Left forelimb (tissue), 1 donor: ENCODE results near the gene DUSP7.

Experiments
- DNase-seq: peaks from one replicate; pipeline ENCODE4 v3.0.0-alpha.2; 2018; ENCODE audit warnings: low spot score

Gene DUSP7

DNA sequence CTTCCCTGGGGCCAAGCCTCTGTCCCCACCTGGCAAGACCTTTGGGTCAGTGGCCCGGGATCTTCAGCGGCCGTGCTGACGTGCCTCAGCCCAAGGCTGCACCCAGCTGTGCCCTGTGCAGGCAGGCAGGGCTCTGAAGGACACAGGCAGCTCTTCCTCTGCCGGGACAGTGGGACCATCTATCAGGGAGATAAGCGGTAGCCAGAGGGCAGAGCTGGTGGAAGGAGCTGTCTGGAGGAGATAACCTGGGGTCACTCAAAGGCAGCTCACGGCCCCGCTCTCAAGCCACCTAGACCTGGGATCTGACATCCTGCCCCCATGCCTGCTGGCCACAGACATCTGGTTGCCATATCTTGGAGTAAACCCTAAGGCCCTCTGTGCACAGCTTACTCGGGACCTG is 27.3 kb downstream of the DUSP7 start:
- DNase-seq: no peak

DNA sequence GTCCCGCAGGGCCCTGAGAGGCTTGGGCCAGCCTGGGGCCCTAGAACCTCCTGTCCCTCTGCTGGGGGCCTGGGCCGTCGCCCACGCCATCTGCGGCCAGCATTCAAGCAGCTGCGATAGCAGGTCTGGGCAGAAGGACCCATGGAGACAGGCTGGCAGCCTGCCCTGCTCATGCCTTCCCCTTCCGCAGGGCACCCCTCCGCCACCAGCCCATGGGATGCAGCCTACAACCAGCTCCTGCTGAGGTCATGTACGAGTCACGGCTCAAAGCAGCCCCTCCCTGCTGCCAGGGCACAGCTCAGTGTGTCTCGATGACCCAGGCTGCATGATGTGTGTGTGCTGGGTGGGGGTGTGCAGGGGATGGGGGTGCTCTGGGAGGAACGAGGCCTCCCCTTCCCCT is 27.8 kb downstream of the DUSP7 start:
- no peak for DNase-seq

- no peak for DNase-seq
Measured at GRCh38 chr3:52026041-52026440, 30.3 kb downstream of the DUSP7 start.

DNA sequence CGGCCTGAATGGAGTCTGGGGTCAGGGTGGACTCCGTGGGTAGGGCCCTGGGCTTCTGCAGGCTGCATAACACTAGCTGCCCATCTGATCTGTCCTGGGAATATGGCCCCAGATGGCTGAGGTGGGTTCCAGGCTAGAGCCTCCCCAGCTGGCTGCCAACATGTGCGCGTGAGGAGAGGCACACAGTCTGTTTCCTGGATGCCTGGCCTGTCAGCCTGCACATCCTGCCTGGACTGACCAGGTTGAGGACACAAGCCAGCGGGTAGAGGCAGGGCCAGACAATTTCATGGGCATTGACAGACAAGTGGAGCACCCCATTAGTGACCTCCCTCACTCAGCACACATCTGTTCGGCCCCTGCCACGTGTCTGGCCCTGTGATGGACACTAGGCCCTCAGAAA is 30.9 kb downstream of the DUSP7 start:
- DNase-seq: no peak

GRCh38 chr3:52024765-52025452 is 31.5 kb downstream of the DUSP7 start:
- no peak for DNase-seq

DNA sequence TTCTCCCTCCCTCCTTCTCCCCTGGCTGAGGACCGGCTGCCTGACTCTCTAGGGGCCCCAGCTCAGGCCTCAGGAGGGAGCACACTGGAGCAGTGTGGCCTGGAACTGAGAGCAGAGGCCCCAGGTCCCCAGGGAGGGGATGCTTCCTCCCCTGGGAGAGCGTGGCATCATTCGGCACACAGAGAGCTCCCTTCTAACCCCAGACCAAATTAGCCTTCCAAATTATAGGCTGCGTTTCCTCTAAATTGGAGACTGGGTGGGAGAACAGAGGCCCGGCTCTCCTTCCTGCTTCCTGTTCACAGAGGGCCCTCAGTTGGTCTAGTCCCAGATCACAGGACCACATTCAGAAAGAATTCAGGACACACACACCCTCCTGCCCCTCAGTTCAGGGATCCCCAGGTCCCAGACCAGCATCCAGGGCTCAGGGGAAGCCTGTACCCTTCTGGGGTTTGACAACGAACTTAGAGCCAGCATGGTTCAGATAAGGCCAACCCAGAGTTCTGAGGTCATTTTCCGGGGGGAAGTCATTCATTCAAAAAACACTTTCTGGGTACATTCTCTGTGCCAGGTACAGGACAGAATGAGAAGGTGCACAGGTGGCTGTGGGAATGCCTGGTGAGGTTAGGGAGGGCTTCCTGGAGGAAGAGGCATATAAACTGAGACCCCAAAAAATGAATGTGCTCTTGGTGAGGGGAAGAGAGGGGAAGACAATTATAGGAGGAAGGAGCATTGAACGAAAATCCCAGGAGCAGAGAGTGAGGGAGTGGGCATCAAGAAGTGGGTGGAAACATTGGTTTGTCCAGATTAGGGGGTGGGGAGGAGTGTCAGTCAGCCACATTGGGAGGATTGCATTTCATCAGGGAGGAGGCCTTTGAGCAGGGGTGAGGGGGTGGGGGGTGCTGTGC is 32.3 kb downstream of the DUSP7 start:
- DNase-seq: no peak

DNA sequence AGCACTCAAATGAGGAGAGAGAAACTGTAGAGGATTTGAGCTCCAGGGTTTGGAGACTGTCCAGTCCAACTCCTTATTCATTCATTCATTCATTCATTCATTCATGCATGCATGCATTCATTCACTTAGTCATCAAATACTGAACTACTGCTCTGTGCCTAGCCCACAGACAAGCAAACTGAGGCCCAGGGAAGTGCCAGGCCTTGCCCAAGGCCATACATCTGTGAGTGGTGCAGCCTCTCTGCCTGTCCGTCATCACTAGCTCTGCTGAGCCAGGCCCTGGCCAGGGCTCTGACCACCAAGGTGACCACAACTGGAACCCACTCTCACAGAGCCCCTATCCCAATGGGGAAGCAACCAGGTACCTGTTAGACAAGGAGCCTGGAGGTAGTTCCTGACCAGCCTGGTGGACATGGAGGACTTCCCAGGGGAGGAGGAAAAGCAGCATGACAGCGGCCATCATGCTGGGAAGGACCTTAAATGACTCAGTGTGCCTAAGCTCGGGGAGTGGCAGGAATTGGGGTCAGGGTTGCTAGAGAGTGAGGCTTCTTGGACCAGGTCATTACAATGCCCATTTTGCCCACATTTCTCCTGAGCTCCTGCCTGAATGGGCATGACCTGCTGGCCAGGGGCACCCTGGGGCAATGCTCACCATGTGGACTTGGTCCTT is 33.1 kb downstream of the DUSP7 start:
- no peak for DNase-seq

- DNase-seq: no peak
Measured at GRCh38 chr3:52022323-52023100, 33.9 kb downstream of the DUSP7 start.

DNA sequence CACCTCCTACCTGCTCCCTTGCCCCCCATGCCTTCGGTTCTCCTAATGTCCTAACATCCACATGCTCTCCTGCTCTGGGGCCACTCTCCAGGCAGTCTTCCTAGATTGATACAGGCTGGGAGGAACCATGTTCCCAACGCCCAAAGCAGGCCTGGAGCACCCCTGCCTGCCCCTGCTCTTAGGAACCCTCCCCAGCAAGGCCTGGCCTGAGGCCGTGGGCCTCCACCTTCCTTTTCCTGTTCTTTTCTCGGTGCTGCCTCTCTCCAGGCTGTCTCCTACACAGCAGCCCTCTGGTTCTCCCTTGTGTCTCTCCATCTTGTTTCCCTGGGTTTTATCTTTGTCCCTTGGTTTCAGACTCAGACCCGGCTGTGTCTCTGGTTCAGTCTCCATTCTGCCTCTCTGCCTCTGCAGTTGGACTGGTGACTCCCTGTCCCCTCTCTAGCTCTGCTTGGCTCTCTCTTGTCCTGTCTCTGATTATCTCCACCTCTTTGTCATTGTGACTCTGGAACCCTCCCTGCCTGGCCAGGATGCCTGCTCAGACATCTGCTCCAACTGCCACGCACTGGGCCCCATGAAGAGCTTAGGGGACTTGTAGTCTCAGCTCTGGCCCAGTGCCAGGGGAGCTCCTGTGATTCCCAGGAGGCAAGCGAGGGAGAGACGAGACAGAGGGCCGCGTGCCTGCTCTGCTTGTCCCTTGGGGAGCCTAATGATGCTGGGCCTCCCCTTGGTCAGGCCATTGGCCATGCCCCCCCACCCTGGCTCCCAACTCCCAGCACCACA is 34.7 kb downstream of the DUSP7 start:
- no peak for DNase-seq

GRCh38 chr3:52020796-52021195 is 35.6 kb downstream of the DUSP7 start:
- DNase-seq: no peak

DNA sequence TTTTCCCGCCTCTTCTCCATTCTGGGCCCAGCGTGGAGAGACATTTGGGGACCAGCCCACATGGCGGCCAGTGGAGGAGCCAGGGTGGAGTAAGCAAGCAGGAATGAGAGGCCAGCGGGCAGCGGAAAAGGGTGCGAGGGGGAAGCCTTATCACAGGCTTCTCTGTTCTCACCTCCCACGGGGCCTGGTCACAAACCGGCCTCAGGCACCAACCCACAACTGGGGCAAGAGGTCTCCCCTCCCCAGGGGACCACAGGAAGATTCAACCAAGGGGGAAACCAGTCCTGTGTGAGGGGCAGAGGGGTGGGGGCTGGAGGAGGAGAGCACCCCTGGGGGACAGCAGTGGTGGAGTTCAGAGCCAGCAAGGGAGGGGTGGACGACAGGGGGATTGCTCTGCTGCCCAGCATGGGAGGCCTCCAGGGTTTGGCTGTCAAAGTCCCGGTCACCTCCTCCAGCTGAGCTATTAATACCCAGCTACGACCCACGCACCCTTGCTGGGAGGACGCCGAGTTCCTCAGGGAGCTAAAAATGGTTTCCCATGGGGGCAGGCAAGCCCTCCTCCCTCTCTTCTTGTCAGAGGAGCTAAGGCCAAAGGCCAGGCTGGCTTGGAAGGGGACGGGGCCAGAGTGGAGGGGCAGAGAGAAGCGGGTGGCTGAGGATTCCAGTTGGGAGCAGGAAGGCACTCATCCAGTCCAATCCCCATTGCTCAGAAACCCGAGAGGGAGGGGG is 36.9 kb downstream of the DUSP7 start:
- DNase-seq: no peak

DNA sequence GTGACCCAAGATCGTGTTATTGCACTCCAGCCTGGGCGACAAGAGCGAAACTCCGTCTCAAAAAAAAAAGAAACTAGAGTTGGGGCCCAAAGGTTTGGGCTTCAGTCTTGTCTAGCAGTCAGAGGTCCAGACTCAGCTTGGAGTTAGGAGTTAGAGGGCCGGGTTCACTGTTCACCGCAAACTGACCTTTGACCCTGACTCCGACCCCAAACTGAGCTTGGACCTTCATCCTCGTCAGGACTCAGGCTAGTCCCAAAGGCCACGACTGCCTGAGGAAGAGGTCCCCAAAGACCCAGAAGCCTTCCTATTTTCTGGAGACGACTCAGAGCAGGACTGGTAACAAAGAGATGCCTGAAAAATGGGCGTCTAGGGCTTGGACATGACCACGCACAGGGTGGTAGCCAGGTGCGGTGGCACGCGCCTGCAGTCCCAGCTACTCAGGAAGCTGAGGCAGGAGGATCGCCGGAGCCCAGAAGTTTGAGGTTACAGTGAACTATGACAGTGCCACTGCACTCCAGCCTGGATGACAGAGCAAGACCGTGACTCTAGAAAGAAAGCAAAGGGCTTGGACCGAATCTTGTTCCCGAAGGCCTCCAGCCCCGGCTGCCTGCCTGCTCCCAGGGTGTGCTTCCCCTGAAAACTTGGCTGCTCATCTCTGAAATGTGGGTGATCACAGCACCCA is 37.9 kb downstream of the DUSP7 start:
- DNase-seq: no peak

GRCh38 chr3:52017586-52017985 is 38.8 kb downstream of the DUSP7 start:
- no peak for DNase-seq

- no peak for DNase-seq
Measured at GRCh38 chr3:52015438-52016228, 40.7 kb downstream of the DUSP7 start.

- DNase-seq: no peak
Measured at GRCh38 chr3:52014613-52015012, 41.8 kb downstream of the DUSP7 start.

GRCh38 chr3:52013802-52014598 is 42.4 kb downstream of the DUSP7 start:
- DNase-seq: no peak

GRCh38 chr3:52012699-52013098 is 43.7 kb downstream of the DUSP7 start:
- DNase-seq: no peak

- DNase-seq: no peak
Measured at GRCh38 chr3:52010431-52010830, 45.9 kb downstream of the DUSP7 start.
